ENCODE measurements around the gene ZBTB16.

ZBTB16 gene

DNA sequence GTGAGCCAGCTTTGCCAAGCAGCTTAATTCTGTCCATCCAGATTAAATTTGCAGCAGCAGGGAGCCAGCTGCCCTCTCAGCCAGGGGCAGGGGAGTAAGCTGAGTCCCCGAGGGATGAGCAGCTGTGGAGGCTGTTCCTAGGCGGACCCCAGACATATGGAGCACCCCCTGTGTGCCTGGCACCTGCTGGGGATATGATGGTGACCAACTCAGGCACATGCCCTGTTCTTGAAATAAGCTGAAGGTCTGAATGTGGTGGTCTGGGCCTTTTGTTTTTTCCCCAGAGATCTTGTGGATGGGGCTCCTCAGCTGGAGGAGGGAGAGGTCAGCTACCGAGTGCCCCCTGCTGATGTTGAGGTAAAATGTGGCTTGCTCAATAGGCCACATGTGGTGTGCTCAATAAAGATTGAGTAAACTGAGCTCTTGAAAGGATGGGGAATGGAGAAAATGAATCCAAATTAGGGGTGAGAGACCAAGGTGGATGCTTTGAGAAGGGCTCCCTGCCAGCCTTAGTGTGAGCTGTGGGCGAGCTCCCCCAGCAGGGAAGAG, 133.4 kb downstream of the ZBTB16 start:
- FAIRE-seq = no peak

- FAIRE-seq = no peak
Observed at GRCh38 chr11:114193730-114194679, 134.5 kb downstream of the ZBTB16 start.

DNA sequence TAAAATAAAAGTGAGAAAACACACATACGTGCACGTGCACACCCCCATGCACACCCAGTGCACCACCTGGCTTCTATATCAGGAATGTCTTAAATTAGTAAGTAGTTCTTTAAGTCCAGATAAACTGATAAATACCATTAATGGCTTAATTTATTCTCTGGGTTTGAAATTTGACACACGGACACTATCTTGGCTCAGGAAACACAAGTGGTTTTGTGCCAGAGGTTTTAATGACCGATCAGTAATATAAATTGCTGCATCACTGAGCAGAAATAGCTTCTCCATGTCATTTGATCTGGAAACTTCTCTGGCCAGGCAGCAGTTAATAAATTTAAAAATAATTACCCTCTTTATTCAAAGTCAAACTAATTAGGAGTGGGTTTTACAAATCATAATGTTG, 135.2 kb downstream of the ZBTB16 start:
- FAIRE-seq = no peak

DNA sequence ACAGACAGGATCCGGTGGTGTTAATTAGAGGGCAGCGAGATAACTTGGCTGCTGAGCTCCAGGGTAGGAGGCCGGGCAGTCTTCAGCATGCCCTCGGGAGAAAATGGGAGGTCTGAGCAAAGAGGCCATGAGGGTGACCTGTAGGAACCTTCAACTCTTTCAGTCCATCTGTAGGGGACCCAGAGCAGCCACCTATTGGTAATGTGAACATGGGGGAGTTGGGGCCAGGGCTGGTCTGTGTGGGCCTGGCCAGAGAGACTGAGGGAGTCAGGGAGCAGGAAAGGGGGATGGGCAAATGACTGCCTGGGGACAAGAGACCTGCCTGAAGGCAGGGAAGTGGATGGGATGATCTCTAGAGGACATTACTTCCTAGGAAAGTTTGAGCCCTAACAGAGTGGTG, 135.6 kb downstream of the ZBTB16 start:
- no peak for FAIRE-seq

DNA sequence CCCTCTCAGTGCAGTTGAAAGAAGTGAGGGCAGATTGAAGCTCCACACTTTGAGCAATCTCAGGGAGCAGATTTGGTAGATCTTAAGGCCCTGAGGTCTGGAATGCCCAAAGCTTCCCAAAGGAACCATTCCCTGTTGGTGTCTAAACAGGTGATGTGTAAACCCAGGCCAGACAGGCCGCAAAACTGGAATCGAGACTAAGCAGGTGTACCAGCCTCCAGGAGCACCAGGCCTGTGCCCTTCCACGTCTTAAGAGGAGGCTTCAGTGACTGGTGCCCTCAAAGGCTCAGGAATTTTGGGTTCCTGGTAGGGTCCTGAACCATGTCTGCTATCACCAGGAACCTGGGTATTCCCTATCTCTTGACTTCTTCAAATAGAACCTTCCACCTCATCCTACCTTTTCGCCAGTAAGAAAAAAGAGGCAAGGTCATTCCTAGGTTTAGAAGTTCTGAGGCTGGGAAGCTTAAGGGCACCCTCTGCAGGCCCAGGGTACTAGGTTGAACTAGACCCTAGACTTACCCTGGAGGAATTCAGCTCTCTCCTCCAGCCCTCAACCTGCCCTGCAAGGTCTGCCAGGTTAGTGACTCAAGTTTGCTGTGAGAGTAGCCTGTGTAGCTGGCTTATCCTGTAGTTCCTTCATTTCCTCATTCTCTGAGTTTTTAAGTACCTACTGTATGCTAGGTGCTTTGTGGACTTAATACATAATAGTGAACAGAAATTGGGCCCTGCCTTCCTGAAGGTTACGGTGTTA, 136.6 kb downstream of the ZBTB16 start:
- FAIRE-seq = no peak

GRCh38 chr11:114196997-114197703, 137.6 kb downstream of the ZBTB16 start:
- no peak for FAIRE-seq

GRCh38 chr11:114197799-114198500, 138.4 kb downstream of the ZBTB16 start:
- no peak for FAIRE-seq

DNA sequence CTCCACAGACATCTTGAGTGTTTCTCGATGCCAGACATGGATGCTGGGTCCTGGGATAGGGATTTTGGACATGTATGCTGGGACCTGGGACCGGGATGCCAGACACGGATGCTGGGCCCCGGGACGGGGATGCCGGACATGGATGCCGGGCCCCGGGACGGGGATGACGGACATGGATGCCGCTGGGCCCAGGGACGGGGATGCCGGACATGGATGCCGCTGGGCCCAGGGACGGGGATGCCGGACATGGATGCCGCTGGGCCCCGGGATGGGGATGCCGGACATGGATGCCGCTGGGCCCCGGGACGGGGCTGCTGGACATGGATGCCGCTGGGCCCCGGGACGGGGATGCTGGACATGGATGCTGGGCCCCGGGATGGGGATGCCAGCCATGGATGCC, 139.5 kb downstream of the ZBTB16 start:
- no peak for FAIRE-seq

DNA sequence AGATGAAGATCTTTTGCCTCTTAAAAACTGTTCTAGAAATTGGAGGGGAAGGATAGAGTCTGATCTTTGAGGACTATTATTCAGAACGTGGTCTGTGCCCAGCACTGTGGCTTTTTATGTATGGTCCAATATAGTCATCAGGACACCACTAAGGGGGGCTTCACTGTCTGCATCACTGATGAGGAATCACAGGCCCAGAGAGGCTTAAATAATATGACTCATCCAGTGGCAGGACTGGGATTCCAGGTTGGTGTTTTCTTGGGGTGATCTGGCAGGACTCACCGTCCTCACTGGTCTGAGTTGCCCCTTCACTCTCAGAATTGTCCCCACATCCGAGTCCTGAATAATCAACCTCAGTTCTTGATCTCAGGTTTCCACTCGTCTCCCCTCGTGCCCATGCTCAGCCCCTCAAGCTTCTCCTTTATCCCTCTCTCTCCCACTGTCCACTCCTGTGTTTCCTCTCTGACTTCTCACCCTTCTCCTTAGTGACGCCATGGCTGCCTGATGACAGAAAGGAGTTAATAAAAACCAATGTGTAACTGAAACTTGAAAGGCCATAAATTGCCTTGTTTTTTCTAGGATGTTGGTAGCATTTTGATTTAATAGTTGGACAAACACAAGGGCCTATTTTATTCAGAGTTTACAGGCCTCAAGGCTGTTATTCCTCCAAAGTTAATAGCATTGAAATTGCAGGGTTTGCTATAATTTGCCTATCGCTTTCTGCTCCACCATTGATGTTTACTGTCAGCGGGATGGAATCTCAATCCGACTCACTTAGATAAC, 141.0 kb downstream of the ZBTB16 start:
- FAIRE-seq = no peak

- no peak for FAIRE-seq
Observed at GRCh38 chr11:114201219-114201618, 141.7 kb downstream of the ZBTB16 start.

GRCh38 chr11:114202011-114202609, 142.6 kb downstream of the ZBTB16 start:
- no peak for FAIRE-seq

DNA sequence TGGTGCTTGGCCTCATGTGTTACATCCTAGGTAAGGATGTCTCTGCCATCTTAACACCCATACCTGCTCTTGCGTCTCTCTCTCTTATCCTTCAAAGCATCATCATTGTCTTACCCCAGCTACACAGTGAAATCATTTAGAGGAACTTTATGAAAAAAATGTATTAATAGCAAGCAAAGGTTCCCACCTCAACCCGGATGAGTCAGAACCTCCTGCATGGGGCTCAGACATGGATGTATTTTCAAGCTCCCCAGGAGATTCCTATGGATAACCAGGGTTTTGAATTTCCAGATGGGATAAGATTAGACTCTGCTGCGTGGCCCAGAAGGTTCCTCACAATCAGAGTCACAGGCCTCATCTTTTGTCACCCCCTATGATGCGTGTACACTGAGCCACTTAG, 147.6 kb downstream of the ZBTB16 start:
- FAIRE-seq = no peak

GRCh38 chr11:114208377-114208776, 148.9 kb downstream of the ZBTB16 start:
- no peak for FAIRE-seq

DNA sequence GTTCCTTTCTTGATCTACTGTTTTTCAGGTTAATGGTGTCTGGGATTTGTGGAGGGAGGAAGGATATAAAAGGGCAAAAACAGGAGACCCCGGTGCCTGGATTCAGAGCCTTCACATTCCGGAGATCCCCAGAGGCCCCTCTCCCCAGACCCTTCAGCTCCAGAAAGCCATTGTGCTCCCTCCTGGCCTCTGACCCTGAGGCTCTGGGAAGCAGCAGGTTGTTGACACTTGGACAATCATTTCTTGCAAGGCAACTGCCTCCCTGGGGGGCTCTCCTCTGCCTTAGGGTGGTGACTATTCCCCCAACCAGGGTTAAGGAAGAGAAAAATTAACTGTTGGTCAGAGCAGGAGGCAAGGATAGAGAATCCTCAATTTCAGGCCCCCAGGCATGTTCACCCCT, 149.8 kb downstream of the ZBTB16 start:
- no peak for FAIRE-seq

- FAIRE-seq = no peak
Observed at GRCh38 chr11:114209904-114210303, 150.4 kb downstream of the ZBTB16 start.

DNA sequence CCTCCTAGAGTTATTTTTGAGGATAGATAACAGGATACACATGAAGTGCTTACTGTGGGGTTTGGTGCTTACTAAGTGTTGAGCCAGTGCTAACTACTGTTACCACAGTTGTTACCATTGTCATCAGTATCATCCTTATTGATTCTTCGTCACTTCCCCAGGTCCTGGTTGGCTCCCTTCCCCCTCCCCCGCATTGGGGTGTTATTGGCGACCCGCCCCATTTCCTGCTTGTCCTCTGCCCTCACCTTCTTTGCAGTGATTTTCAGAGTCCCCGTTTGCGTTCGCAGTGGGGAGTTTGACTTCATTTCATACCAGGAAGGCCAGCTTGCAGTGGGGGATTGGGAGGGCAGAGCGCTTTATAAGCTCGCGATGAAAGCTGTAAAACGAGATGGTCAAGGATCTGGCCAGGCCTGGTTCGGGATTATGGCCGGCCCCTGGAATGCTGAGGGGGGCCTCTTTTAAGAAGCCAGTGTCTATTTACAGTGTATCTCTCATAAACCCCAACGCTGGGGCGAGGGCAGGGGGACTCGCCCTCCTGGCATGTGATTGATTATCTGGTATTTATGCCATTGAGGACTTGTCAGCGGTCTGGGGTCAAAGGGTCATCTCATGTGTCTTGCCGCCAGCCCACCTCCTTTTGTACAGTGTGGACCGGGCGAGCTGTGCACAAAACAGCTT, 152.1 kb downstream of the ZBTB16 start:
- no peak for FAIRE-seq

- no peak for FAIRE-seq
Observed at GRCh38 chr11:114213622-114214021, 154.1 kb downstream of the ZBTB16 start.

- FAIRE-seq = no peak
Observed at GRCh38 chr11:114215428-114215827, 155.9 kb downstream of the ZBTB16 start.

GRCh38 chr11:114215871-114216795, 156.6 kb downstream of the ZBTB16 start:
- FAIRE-seq = no peak

Data from islet of Langerhans (tissue), 1 donor.